COLO829 (cell line): Measurements from ENCODE around the gene HECW1.

ENCODE experiments used
- DNase-seq: peaks from one replicate; pipeline ENCODE4 v3.0.0; 2012; ENCODE audit warnings: low spot score

HECW1 gene

DNA sequence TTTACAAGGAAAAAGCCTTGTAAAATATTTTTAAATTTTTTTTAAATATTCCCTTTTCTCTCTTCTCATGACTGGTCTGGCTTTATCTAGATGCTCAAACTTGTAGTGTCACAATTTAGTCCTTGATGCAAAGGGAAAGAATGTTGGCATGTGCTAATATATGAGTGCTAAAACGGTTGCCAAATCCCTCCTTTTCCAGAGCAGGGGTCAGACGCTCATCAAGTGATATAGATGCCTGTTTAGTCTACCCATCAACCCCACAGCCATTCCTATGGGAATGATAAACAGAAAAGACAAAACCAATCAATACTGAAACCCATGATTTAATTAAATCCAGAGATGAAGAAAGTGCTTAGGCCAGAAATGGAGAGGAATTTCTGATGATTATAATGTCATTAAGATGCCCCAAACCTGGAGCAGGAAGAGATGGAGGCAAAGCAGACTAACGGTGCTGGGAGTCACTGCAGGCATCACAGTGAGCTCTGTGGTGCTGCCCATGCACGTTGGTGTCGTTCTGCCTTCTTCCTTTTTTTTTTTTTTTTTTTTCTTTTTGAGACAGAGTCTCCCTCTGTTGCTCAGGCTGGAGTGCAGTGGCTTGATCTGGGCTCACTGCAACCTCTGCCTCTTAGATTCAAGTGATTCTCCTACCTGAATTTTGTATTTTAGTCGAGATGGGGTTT lies 260.4 kb downstream of the HECW1 start:
- DNase-seq: no peak

GRCh38 chr7:43377196-43377960 lies 264.9 kb downstream of the HECW1 start:
- no peak for DNase-seq

- no peak for DNase-seq
Measured at GRCh38 chr7:43379210-43379609, 266.8 kb downstream of the HECW1 start.

DNA sequence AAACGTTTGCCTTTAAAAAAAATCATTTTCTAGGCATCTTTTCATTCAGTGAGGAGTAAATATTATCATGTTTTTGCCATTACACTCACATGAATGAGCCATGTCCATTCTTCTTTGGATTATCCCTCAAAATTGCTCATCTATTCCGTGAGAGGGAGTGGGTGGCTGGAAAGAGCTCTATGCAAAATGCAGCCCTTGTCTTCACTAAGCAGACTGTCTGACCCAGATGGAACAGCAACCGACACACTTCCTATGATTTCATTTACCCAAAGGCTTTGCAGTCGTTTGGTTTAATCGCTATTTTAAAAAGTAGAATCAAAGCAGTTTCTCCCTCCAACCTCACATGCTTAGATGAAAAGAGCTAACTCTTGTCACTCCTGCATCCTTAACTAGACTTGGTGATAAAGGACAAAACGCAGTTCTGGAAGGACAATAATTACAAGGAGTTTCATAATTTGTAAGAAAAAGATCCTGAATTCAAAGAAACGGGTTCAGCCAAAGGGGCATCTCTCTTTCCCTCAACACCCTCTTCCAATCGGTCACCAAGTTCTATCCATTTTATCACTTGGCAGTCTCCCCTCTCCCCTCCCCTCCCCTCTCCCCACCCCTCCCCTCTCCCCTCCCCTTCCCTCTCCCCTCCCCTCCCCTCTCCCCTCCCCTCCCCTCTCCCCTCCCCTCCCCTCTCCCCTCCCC lies 272.3 kb downstream of the HECW1 start:
- DNase-seq: peak; percentile 79

DNA sequence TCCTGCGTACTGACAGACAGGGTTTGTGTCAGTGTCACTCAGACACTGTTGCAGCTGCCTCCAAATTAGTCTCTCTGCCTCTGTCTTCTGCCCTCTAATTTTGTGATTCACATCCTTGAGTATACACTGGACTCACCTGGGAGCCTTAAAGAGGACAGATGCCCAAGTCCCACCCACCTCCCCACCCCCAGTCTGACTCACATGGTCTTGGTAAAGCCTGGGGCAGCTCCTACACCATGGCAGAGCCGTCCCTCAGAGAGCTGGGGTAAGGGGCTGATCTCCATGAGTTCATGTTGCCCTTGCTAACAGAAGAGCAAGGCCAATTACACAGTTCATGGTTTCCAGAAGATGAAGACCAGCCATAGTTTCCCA lies 272.8 kb downstream of the HECW1 start:
- no peak for DNase-seq

- DNase-seq: peak; percentile 28
Measured at GRCh38 chr7:43385856-43386255, 273.4 kb downstream of the HECW1 start.

GRCh38 chr7:43387932-43388331 lies 275.5 kb downstream of the HECW1 start:
- DNase-seq: no peak

DNA sequence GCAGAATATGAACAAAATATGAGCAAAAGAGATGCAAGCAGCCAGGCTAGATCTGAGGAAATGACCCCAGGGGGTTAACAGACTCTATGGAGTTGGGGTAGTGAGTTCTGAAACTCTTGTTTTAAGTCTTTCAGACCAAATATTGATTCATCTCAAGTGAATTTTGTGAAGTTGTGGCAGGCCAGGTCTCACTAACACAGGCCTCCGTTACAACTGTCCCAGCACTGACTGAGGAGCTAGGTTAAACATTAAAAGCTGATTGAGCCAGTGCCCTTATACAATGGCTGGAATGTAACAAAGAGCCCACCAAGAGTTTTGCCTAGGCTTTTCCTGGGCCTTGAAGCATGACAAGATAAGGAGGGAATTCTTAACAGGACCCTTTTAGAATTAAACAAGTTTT lies 278.1 kb downstream of the HECW1 start:
- DNase-seq: no peak

GRCh38 chr7:43391518-43391917 lies 279.1 kb downstream of the HECW1 start:
- no peak for DNase-seq

- DNase-seq: no peak
Measured at GRCh38 chr7:43392638-43393330, 280.3 kb downstream of the HECW1 start.

DNA sequence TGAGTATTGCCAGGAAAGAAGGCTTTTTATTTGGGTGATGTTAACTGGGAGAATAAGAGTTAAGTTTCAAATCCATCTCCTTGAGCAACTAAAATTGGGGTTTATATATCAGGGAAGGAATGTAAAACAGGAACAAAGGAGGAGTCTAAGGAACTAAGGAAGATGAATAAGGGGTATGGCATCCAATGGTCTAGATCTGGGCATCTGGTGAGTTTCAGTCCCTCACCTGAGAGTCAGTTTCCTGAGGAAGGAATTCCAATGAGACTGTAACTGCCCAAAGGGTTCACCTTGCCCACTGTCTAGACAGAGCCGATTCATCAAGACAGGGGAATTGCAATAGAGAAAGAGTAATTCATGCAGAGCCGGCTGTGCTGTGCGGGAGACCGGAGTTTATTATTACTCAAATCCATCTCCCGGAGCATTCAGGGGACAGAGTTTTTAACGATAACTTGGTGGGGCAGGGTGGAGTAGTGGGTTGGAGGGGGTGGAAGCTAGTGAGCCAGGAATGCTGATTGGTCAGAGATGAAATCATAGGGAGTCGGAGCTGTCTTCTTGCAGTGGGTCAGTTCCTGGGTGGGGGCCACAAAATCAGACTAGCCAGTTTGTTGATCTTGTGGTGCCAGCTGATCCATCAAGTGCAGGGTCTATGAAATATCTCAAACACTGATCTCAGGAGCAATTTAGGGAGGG lies 282.1 kb downstream of the HECW1 start:
- no peak for DNase-seq

DNA sequence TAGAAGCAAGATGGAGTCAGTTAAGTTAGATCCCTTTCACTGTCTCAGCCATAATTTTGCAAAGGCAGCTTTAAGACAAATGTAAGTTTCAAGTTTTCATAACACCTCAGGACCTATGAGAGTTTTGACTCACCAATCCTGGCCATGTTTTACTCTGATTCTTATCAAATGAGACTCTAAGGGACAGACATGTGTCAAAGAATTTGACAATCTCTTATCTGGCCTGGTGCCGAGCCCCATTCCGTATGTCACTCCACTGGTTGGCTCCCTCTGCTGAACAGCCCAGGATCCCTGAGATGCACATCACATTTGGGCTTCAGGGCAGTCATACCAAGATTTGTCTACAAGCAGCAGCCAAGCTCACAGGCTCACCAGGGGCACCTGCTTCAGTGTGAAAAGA lies 282.9 kb downstream of the HECW1 start:
- DNase-seq: no peak

DNA sequence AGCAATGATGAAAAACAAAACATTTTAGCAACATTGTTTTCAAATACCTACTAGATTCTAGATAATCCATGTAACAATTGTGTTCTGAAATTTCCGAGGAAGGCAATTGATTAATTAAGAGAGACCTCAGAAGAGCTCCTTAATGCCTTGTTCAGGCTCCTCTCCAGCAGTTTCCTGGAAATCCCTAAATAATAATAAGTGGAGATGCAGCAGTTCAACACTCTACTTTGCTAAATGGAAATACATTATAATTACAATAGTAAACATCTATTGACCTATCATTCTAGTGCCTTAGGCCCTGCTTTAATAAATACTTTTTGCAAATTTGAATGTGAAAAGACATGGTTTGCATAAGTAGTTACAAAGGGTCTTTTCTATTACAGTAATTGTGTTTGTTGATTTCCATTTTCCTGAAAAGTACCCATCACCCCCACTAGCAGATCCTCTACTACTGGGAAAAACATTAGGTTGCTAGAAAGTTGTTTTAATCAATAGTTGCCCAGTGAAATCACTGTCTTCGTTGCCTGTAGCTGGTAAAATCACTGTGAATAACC lies 283.8 kb downstream of the HECW1 start:
- DNase-seq: no peak

DNA sequence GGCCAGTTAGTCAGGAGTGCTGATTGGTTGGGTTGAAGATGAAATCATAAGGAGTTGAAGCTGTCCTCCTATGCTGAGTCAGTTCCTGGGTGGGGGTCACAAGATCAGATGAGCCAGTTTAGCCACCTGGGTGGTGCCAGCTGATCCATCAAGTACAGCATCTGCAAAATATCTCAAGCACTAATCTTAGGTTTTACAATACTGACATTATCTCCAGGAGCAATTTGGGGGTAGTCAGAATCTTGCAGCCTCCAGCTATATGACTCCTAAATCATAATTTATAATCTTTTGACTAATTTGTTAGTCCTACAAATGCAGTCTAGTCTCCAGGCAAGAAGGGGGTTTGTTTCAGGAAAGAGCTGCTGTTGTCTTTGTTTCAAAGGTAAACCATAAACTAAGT lies 286.4 kb downstream of the HECW1 start:
- no peak for DNase-seq

DNA sequence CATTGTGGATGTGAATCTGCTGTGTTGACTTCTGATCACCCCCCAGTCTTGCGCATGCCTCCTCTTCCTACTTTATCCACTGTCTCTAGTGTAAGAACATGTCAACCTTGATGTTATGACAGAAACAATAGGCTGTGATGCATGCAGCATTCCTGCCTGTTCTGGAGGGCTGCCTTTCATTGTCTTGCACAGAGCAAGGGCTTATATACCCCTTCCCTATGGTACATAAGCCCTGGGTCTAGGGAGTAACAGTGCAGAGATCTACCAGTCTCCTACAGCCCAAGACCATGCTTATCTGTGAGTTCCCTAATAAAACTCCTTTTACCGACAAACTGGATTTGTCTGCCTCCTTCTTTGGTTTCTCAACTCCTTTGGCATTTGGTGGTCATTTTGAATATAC lies 293.5 kb downstream of the HECW1 start:
- DNase-seq: no peak

DNA sequence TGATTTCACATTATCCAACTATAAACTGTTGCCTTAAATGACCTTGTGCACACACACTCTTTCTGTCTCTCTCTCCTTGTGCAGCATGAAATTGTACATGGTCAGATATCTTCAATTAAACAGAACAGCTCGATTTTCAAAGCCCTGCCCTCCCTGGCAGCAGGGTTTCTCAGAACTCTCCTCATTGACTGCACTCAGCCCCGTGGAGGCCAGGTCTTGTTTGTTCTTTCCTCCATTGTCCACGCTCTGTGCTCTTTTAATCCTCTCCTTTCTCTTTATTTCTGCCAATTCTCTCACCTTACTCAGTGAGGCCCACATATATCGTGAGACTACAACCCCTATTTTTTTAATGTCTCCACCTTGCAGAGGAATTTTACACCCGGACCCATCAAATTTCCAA lies 294.5 kb downstream of the HECW1 start:
- DNase-seq: no peak

GRCh38 chr7:43408981-43409380 lies 296.5 kb downstream of the HECW1 start:
- no peak for DNase-seq

GRCh38 chr7:43417455-43417854 lies 305.0 kb downstream of the HECW1 start:
- no peak for DNase-seq

- DNase-seq: no peak
Measured at GRCh38 chr7:43430411-43430810, 318.0 kb downstream of the HECW1 start.

- peak; percentile 35 for DNase-seq
Measured at GRCh38 chr7:43431020-43431595, 318.7 kb downstream of the HECW1 start.

DNA sequence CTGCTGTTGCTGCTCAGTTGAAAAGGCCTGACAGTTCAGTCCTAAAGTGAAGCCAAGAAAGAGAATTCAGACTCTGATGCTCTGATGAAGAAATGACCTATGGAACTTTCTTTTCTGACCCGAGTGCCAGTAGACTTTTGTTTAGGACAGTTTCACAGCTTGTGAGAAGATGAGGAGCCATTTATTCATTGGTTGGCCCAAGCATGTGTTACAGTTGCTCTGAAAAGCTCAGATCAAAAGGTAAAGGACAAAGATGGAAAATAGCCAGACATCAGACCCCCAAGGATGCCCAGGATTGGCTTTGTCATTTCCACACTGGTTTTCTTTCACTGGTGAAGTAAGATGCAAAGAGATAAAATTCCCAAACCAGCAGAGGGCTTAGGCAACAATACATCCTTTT lies 321.2 kb downstream of the HECW1 start:
- DNase-seq: no peak
